Esophagus mucosa (tissue), 1 donor: Measurements from ENCODE around the gene CABLES2. TPM values are rescaled to one million over a fixed set of nuclear protein-coding genes. Genes with fewer than 3 reads are reported as not detected.
"Not testable (repeated sequence)": the region's sequence is repeated elsewhere in the genome, so short reads cannot be mapped to it uniquely, and the experiment has no call there.

Source experiments
- ATAC-seq: fragments of 200-7000 bp; cut with Tn5 transposase; one replicate; pipeline ENCODE4 v1.9.1; 2020
- total RNA-seq: library from RNA; stranded (reverse); gene quantifications from one replicate; pipeline ENCODE4 v1.2.4, GENCODE V29; 2023
- donor health status: DM: yes; HTN: yes; CAD: no.

CABLES2 gene
- total RNA-seq, 1 donor from 2014 or later = 2.4 TPM

DNA sequence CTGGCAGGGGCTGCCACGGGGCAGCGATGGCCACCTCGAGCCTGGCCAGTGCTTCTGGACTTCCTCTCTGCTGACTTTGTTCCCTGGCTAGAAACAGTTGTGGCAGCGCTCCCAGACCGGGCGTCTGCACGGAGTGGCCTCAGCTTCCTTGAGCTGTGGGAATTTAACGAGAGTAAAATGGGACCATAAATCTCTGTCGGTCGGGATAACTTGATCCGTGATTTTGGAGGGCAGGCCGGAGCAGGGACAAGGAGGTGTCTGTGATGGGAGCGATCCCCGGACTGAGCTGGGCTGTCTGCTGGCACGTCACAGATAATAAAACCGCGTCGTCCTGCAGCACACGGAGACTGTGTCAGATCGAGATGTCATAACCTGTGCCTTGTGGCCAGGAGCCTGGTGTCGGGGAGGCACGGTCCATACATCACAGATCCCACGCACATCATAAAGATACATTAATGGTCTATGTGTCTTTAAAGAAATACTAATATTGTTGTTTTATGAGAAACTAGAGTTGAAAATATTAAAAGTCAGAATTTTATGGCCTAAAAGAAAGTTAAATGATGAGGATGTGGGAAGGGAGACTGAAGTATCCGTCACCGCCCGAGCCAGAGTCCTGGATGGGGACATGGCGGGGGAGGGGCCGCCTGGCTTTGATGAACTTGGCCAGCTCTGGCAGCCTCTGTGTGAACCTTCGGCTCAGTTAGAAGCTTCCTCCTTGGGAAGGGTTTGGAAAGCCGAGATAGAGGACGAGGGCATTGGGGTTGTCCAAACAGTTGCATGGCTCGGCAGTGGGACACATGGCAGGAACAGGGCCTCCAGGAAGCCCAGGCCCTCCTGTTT, 26.8 kb upstream of the CABLES2 start:
- no peak for ATAC-seq

DNA sequence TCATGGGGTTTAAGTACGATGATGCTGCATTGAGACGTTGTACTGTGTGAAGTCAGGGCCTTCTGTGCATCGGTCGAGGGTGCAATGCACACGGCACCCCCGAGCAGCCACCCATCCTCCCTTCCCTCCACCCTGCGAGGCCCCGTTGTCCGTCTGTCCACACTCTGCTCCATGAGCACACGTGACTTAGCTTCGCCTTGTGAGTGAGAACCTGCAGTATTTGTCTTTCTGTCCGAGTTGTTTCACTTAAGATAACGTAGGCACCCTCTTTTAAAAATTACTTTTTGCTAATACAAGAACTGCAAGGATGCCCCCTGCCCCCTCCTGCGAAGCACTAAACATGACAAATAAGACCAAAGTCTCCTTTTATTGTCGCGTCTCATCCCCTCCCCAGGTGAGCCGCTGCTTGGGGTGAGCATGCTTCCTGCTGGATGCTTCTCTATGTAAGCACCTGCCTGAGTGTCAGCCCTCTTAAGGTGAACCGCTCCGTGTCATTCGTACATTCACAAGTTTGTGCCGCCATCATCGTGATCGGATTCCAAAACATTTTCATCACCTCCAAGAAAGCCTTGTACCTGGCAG, 23.9 kb upstream of the CABLES2 start:
- no peak for ATAC-seq

DNA sequence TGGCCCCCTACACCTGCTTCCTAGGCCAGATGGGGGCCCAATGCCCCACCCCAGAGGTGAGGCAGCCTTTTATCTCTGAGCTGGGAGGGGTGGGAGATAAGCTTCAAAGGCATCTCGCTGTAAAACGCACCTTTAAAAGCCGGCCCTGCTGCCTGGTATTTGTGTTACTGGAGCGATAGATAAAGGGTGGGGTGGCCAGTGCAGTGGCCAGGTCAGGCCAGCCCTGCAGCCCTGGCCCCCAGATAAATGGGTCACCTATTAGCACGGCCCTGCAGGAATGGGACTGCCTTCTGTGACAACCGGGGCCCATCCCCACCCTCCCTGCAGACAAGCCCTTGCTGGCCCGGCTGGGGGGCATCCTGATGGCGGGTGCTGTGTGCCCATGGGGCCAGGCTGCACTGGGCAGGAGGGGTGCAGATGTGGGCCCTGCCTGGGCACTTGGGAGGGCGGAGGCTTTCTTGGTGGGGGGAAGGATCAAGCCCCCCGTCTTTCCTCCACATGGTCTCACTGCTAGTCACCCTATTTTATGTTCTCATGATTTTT, 23.3 kb upstream of the CABLES2 start:
- no peak for ATAC-seq

DNA sequence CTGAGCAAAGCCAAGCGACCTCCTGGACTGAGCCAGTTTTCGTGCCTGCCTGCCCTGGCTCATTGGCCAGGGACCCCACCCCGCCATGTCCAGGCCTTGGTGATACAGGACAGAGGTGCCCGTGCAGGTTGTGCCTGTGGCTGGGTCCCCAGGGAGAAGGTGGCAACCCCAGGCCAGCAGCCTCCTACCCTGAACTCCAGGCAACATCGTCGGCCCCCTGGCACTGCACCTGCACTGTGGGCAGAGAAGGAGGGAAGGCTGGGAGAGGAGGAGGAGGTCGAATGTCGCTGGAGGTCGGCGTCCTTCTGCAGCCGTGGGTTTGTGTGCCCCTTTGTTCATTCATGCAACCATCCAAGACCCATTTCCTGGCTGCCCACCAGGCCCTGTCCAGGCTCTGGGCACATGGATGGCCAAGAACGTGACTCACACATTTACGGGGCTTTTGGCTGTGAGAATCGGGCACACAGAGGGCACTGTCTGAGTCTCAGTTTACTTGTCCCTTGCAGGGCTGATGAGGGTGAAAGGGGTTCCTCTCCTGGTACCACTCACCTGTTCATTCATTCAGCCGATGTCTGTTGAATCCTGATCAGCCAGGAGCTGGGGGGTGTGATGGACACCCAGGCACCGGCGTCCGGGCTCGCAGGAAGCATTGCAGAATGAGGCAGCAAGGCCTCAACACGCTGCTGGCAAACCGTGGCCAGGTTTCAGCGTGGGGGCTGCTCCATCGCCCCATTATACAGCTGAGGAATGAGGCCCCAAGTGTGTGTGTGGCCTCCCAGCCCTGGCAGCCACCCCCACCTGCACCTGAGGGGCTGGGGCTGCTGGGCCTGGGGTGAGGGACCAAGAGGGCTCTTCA, 22.6 kb upstream of the CABLES2 start:
- ATAC-seq = no peak

GRCh38 chr20:62428396-62429295, 21.6 kb upstream of the CABLES2 start:
- ATAC-seq = no peak

DNA sequence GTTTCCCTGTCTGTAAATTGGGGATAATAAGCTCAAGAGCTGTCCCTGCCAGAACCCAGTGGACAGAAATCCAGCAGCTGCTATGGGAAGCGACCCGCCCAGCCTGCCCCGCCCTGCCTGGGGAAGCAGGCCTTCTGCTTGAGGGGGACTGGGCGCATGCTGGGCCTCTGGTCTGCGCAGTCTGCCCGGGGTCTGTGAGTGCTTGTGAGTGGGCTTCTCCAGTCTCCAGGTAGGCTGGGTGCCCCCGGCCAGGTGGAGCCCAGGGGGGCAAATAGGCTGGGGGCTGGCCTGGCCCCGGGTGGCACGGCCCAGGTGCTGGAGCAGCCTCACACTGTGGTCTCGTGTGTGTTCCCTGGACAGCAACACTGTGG, 20.9 kb upstream of the CABLES2 start:
- ATAC-seq = peak; percentile 23

DNA sequence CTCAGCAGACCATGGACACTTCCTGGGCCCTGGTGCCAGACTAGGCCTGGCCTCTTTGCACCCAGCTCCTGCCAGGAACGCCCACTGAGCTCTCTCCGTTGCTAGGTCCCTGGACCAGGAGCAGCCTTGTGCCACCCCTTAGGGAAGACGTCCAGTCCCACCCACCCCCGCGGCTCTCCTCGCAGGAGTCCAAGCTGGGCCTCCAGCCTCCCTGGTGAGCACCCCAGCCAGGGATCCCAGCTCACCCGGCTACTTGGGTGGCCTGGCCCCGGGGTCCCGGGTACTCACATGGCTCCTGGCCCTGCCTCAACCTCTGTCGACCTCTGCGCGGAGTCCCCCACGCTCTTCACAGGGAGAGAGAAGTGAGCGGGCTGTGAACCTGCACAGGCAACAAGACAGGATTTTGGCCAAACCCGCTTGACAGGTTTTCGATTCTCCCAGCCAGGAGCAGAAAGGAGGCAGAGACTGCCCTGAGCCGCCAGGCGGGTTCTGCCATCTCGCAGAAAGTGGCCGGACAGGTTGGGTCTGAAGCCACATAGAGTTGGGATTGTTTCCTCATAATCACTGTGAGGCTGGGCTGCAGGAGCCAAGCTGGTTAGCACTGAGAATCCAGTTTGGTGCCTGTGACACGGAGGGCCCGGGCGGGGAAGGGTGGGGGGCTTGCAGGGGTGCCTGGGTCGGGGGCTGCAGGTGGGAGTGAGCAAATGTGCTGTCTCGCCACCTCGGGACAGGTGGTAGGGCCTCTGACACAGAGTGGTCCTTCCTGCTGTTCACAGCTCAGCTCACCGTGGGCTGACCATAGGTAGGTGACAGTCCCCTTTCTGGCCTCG, 20.3 kb upstream of the CABLES2 start, which contains the start of gene RBBP8NL:
RBBP8NL (minus strand) TSS at position 368 of the 830 bp plus-strand sequence. CDS start 7,892 bp downstream, outside the sequence.
- ATAC-seq = peak; percentile 91

- peak; percentile 19 for ATAC-seq
These were observed 19.6 kb upstream of the CABLES2 start for GRCh38 chr20:62426699-62427131.

GRCh38 chr20:62426059-62426348, 18.9 kb upstream of the CABLES2 start:
- not testable (repeated sequence) for ATAC-seq

DNA sequence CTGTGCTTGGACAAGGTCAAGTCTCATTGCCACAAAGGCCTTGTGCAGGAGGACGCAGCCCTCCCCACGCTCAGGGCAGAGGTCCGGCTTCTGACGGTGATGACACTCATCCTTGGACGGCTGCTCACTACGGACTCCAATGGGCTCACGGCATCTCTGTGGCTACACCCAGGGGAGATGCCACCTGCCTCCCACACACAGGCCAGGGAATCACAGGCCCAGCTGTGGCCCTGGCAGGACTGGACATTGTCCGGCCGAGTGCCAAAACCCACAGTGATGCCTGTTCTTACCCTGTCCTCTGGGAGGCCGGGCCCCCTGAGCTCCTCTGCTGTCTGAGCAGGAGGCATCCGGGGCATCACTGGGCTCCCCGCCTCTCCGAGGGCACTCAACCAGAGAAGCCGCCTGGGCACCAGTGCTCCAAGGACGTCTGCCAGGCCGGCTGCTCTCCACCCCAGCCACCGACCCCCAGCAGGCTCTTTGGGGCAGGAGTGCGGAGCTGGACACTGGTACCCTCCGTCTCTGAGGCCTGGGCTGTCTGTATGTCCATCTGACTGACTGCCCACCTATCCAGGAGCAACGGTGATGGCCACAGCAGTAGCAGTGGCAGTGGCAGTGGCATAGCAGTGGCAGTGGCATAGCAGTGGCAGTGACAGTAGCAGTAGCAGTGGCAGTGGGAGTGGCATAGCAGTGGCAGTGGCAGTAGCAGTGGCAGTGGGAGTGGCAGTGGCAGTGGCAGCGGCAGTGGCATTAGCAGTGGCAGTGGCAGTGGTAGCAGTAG, 18.4 kb upstream of the CABLES2 start:
- no peak for ATAC-seq

- ATAC-seq = no peak
These were observed 17.4 kb upstream of the CABLES2 start for GRCh38 chr20:62424249-62425107.

DNA sequence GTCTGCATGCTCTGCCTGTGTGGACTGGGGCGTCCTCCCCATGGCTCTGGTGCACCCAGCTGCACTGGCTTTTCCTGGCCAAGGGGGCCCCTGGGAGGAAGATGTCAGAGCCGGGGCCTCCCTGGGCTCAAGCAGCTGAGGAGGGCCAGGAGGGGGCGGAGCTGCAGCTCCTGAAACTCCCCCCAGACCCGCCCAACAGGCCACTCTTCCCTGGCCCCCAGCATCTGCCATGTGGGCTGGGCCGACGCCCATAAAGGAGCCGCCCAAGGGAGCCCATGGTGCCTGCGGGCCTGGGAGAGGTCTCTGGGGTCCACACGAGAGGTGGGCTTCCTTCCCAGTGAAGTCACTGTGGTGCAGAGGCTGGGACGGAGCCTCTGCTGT, 16.2 kb upstream of the CABLES2 start:
- ATAC-seq = no peak

- ATAC-seq = no peak
These were observed 15.7 kb upstream of the CABLES2 start for GRCh38 chr20:62422636-62423325.

GRCh38 chr20:62421716-62421990, 14.6 kb upstream of the CABLES2 start:
- no peak for ATAC-seq

- no peak for ATAC-seq
These were observed 14.0 kb upstream of the CABLES2 start for GRCh38 chr20:62420846-62421715.

- no peak for ATAC-seq
These were observed 12.7 kb upstream of the CABLES2 start for GRCh38 chr20:62419759-62420158.

GRCh38 chr20:62418709-62419487, 11.8 kb upstream of the CABLES2 start:
- no peak for ATAC-seq
